HepG2 (cell line): ENCODE data around the gene APBB2. TPM values are rescaled to one million over a fixed set of nuclear protein-coding genes. Genes with fewer than 3 reads are reported as not detected.

ENCODE experiments used
- ATAC-seq: fragments of 200-7000 bp; cut with Tn5 transposase; 3 replicates; pipeline ENCODE4 v1.9.1; 2020; ENCODE audit warnings: mild to moderate bottlenecking, moderate library complexity
- BruUV-seq: library from RNA; stranded (reverse); fragments of 400-500 nt; replicated peaks from 2 replicates; lab custom pipeline; 2021; lab: Mats Ljungman, UMichigan
- CTCF ChIA-PET: fragments of 300-600 bp; formaldehyde crosslinking; extraction: SDS; loops from one replicate; lab custom pipeline; 2021; ENCODE audit warnings: low total read pairs, inconsistent platforms, low intra/inter-chr PET ratio; lab: Yijun Ruan, JAX
- POLR2A ChIA-PET: fragments of 350-600 bp; sonication (Branson Sonifier 250); formaldehyde crosslinking; loops from one replicate; lab custom pipeline; 2020; ENCODE audit warnings: antibody characterized with exemption, inconsistent platforms; lab: Yijun Ruan, JAX
- DNase-seq: peaks from one replicate; pipeline ENCODE4 v3.0.0-alpha.2; 2015; ENCODE audit warnings: low spot score
- FAIRE-seq: peaks from 3 replicates; lab custom pipeline; 2011; peaks lifted over from hg19 to GRCh38; lab: Jason Lieb, UNC
- H2AFZ ChIP-seq: one replicate; pipeline ENCODE4 v1.6.1; 2011; ENCODE audit warnings: low read length, inconsistent platforms
- H3K27ac ChIP-seq: fragments of 300-600 bp; 3 replicates; pipeline ENCODE4 v1.8.0; 2011; ENCODE audit warnings: mixed run types, mild to moderate bottlenecking, mixed read lengths, low read length, inconsistent platforms; ENCODE audit not compliant: insufficient read depth; ENCODE audit errors: extremely low read length
- H3K27me3 ChIP-seq, 2 experiments: fragments of 200-600 bp in 1 of 2; 2 replicates in 1 of 2; 3 replicates in 1 of 2; pipeline versions ENCODE4 v1.6.0 to v1.8.0; 2011; ENCODE audit warnings: low read length in 2 of 2, mild to moderate bottlenecking in 2 of 2, moderate library complexity in 2 of 2, inconsistent platforms in 1 of 2; ENCODE audit not compliant: insufficient read depth in 2 of 2, control insufficient read depth in 1 of 2
- H3K36me3 ChIP-seq, 2 experiments: fragments of 200-600 bp in 1 of 2; replicated peaks in 1 of 2; 2 replicates in 1 of 2; 3 replicates in 1 of 2; pipeline versions ENCODE4 v1.5.1 to v1.8.0; 2011; ENCODE audit warnings: low read length in 2 of 2, inconsistent platforms in 1 of 2; ENCODE audit not compliant: insufficient read depth in 2 of 2, control insufficient read depth in 1 of 2
- H3K4me1 ChIP-seq: 2 replicates; pipeline ENCODE4 v1.5.1; 2012; ENCODE audit warnings: low read length, inconsistent platforms; ENCODE audit not compliant: insufficient read depth
- H3K4me2 ChIP-seq: 2 replicates; pipeline ENCODE4 v1.6.0; 2011; ENCODE audit warnings: low read depth, low read length, inconsistent platforms
- H3K4me3 ChIP-seq, 3 experiments: fragments of 200-600 bp in 1 of 3; sonication (generic), shearing (Covaris generic) in 1 of 3; replicated peaks in 1 of 3; 2 replicates each; pipeline ENCODE4 v1.5.1; 2011 to 2016; ENCODE audit warnings: low read length in 3 of 3, inconsistent platforms in 2 of 3, low read depth in 2 of 3, mild to moderate bottlenecking in 2 of 3, control low read depth in 1 of 3, mixed read lengths in 1 of 3; ENCODE audit not compliant: insufficient read depth in 1 of 3
- H3K79me2 ChIP-seq: one replicate; pipeline ENCODE4 v1.6.1; 2011; ENCODE audit warnings: low read length, inconsistent platforms; ENCODE audit not compliant: insufficient read depth
- H3K9ac ChIP-seq: 2 replicates; pipeline ENCODE4 v1.6.0; 2011; ENCODE audit warnings: mild to moderate bottlenecking, low read depth, low read length, inconsistent platforms; ENCODE audit not compliant: insufficient read depth
- H3K9me3 ChIP-seq: 2 replicates; pipeline ENCODE4 v1.5.1; 2012; ENCODE audit warnings: mild to moderate bottlenecking, low read length
- H4K20me1 ChIP-seq: 2 replicates; pipeline ENCODE4 v1.6.0; 2011; ENCODE audit warnings: inconsistent platforms, mild to moderate bottlenecking, low read length, moderate library complexity; ENCODE audit not compliant: insufficient read depth
- HES4 ChIP-seq: sonication (generic); formaldehyde crosslinking; IDR thresholded peaks from 2 replicates; pipeline ENCODE4 v1.9.0; 2021; ENCODE audit warnings: mild to moderate bottlenecking, missing genetic modification reagents, borderline replicate concordance
- KMT2A ChIP-seq: sonication (generic); formaldehyde crosslinking; IDR thresholded peaks from 2 replicates; pipeline ENCODE4 v1.4.0; 2020; ENCODE audit warnings: missing genetic modification reagents
- MTA3 ChIP-seq: sonication (generic); formaldehyde crosslinking; IDR thresholded peaks from 2 replicates; pipeline ENCODE4 v1.4.0; 2020; ENCODE audit warnings: missing genetic modification reagents
- PRDM10 ChIP-seq: sonication (generic); formaldehyde crosslinking; IDR thresholded peaks from 2 replicates; pipeline ENCODE4 v1.4.0; 2020; ENCODE audit warnings: low read depth, missing genetic modification reagents
- SIX1 ChIP-seq: sonication (generic); formaldehyde crosslinking; IDR thresholded peaks from 2 replicates; pipeline ENCODE4 v1.4.0; 2020; ENCODE audit warnings: missing genetic modification reagents, borderline replicate concordance
- SMARCE1 ChIP-seq: fragments of 450-650 bp; IDR thresholded peaks from 2 replicates; pipeline ENCODE4 v1.6.1; 2017; ENCODE audit warnings: borderline replicate concordance
- U2AF1 ChIP-seq: fragments of 200-400 bp; formaldehyde crosslinking; optimal IDR thresholded peaks from 2 replicates; pipeline ENCODE3; 2017; ENCODE audit warnings: mild to moderate bottlenecking, low read depth, low read length
- ZBTB7B ChIP-seq: sonication (generic); formaldehyde crosslinking; IDR thresholded peaks from 2 replicates; pipeline ENCODE4 v1.4.0; 2020; ENCODE audit warnings: missing genetic modification reagents
- ZNF292 ChIP-seq: sonication (generic); formaldehyde crosslinking; IDR thresholded peaks from 2 replicates; pipeline ENCODE4 v1.8.1; 2022; ENCODE audit warnings: mild to moderate bottlenecking, low read depth, missing genetic modification reagents, borderline replicate concordance
- ZNF367 ChIP-seq: sonication (generic); formaldehyde crosslinking; IDR thresholded peaks from 2 replicates; pipeline ENCODE4 v1.4.0; 2020; ENCODE audit warnings: missing genetic modification reagents, borderline replicate concordance
- WGBS: methylation state at CpG from one replicate; pipeline ENCODE4 v1.1.6; 2017; ENCODE audit warnings: low lambda C conversion rate; 5-methylcytosine and 5-hydroxymethylcytosine counted together
- in situ Hi-C: cut with HindIII; loops from 2 replicates; pipeline ENCODE4 v1.10.0; 2017; ENCODE audit warnings: low pct_unique_long_range_greater_than_20kb; ENCODE audit not compliant: extremely low pct_ligation_motif_present
- intact Hi-C: fragments of 100-400 bp; cut with micrococcal nuclease; formaldehyde crosslinking; loops from one replicate; pipeline ENCODE4 v1.10.0; 2022; ENCODE audit not compliant: unreplicated experiment
- polyA plus RNA-seq, 8 experiments: library from polyadenylated mRNA; depleted of rRNA in 3 of 8; stranded (reverse) in 7 of 8; unstranded in 1 of 8; fragments of >200 nt; fragmentation: Illumina TruSeq in 4 of 8; extraction: Trizol in 4 of 8; gene quantifications; 2 replicates each; pipeline versions ENCODE4 v1.2.1 to v1.2.3, GENCODE V29; 2011 to 2016; ENCODE audit warnings: low read depth in 4 of 8, missing spikeins in 1 of 8, mixed read lengths in 1 of 8; ENCODE audit not compliant: insufficient read depth in 1 of 8
- total RNA-seq, 5 experiments: library from RNA; depleted of rRNA; stranded (reverse); fragments of >200 nt; fragmentation: Illumina TruSeq; extraction: Trizol; gene quantifications; 2 replicates each; pipeline ENCODE4 v1.2.3, GENCODE V29; 2016; ENCODE audit warnings: low read depth in 1 of 5
- TF ChIP-seq, protein P1 (sequence below), 2 experiments: IDR thresholded peaks; 2 replicates each; pipeline ENCODE4 v1.6.1; 2011 to 2012; ENCODE audit warnings: low read length in 2 of 2, borderline replicate concordance in 1 of 2, low read depth in 1 of 2, mild to moderate bottlenecking in 1 of 2, moderate library complexity in 1 of 2

APBB2 gene
- total and polyA plus RNA-seq, 2 of the 13 experiments (the other 11 are each of a cell fraction or from before 2014, with no cell fraction given), result 11.7 to 17.0 TPM

DNA sequence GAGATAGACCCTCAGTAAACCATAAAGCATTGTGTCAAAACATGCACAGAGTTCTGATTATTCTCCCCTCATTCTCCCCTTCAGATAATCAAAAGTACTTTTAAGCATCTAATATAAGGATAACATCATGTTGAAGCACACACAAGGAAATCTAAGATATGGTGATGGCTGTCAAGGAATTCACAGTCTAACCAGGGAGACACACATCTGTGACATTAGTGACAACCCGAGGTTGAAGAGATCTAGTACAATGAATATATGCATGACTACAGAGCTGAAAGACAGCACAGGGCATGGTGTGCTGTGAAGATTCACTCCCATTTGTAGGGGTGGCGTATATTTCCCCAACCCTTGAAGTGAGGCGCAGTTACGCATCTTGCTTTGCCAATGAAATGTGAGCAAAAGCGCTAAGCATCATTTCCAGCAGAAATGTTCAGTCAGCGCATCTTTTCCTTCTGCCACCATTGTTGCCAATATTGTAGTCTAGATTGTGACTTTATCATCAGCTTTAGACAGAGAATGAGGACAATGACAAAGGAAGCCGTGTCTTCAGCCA lies 342.6 kb downstream of the APBB2 start:
- Histone ChIP-seq H3K9ac (no peak overlapping the region), H3K27me3 (no peaks in the 10 kb centered on the region), H3K4me2 (no peak overlapping the region), H3K9me3 (no peaks in the 10 kb centered on the region), H3K36me3 (no peaks in the 10 kb centered on the region; a peak in 1 of 5 replicates), H3K27ac (no peak overlapping the region), H3K4me3 (no peak overlapping the region), H3K79me2 (no peaks in the 10 kb centered on the region), H4K20me1 (no peaks in the 10 kb centered on the region), H3K4me1 (no peaks in the 10 kb centered on the region), H2AFZ (no peak overlapping the region)
- DNase-seq (no peak), ATAC-seq (no peak)
- ChIA-PET POLR2A (no interaction called here), CTCF (no interaction called here)
- in situ Hi-C loops (no loop called here), intact Hi-C loops (no loop called here)
- no TSS peak for BruUV-seq
- WGBS, result over 99% methylated on average over 7 of the region's 7 CpGs
- TF ChIP-seq ZBTB7B (CRISPR knock-in tag) (no peak), ZNF367 (CRISPR knock-in tag) (no peak)
- TF ChIP-seq, protein P1, sequence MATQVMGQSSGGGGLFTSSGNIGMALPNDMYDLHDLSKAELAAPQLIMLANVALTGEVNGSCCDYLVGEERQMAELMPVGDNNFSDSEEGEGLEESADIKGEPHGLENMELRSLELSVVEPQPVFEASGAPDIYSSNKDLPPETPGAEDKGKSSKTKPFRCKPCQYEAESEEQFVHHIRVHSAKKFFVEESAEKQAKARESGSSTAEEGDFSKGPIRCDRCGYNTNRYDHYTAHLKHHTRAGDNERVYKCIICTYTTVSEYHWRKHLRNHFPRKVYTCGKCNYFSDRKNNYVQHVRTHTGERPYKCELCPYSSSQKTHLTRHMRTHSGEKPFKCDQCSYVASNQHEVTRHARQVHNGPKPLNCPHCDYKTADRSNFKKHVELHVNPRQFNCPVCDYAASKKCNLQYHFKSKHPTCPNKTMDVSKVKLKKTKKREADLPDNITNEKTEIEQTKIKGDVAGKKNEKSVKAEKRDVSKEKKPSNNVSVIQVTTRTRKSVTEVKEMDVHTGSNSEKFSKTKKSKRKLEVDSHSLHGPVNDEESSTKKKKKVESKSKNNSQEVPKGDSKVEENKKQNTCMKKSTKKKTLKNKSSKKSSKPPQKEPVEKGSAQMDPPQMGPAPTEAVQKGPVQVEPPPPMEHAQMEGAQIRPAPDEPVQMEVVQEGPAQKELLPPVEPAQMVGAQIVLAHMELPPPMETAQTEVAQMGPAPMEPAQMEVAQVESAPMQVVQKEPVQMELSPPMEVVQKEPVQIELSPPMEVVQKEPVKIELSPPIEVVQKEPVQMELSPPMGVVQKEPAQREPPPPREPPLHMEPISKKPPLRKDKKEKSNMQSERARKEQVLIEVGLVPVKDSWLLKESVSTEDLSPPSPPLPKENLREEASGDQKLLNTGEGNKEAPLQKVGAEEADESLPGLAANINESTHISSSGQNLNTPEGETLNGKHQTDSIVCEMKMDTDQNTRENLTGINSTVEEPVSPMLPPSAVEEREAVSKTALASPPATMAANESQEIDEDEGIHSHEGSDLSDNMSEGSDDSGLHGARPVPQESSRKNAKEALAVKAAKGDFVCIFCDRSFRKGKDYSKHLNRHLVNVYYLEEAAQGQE (IDR thresholded peaks at IDR 0.05; ENCODE audit: borderline replicate concordance in 1 of 2, low read depth in 1 of 2, low read length in 2 of 2), result no peak
- TF ChIP-seq, all 625 proteins: peak for 0
- no peak for FAIRE-seq

DNA sequence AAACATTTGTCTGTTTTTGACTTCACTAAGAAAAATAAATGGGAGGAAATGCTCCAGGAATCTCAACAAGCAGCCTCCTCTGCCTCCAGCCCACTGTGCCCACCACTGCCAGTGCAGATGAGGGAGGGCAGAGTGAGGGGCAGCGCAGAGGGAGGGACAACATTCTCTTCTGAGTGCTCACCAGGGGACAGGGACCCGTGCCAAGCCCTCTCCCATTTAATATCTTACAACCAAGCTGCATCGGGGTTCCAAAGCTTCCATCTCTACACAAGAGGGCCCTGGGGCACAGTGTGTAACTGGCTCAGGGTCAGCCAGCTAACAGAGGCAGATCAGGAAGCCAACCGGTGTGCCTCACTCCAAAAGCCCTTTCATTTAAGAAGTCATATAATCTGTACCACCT lies 344.2 kb downstream of the APBB2 start:
- ChIA-PET CTCF (no interaction called here), POLR2A (no interaction called here)
- no TSS peak for BruUV-seq
- H3K9ac ChIP-seq, result no peak overlapping the region
- no peaks in the 10 kb centered on the region; a peak in 1 of 5 replicates for H3K36me3 ChIP-seq
- H3K9me3 ChIP-seq, result no peaks in the 10 kb centered on the region
- H3K4me1 ChIP-seq, result no peaks in the 10 kb centered on the region
- no peaks in the 10 kb centered on the region for H4K20me1 ChIP-seq
- no peak overlapping the region for H2AFZ ChIP-seq
- no peak overlapping the region for H3K27ac ChIP-seq
- no peak for FAIRE-seq
- no peak for ATAC-seq
- H3K79me2 ChIP-seq, result no peaks in the 10 kb centered on the region
- no peaks in the 10 kb centered on the region for H3K27me3 ChIP-seq
- WGBS, result 100% methylated on average over 4 of the region's 4 CpGs
- no peak for DNase-seq
- intact Hi-C loops (no loop called here), in situ Hi-C loops (no loop called here)
- no peak overlapping the region for H3K4me2 ChIP-seq
- no peak overlapping the region for H3K4me3 ChIP-seq
- TF ChIP-seq KMT2A (CRISPR knock-in tag) (no peak), PRDM10 (CRISPR knock-in tag) (no peak), SMARCE1 (no peak), U2AF1 (no peak), SIX1 (CRISPR knock-in tag) (no peak), HES4 (CRISPR knock-in tag) (no peak), MTA3 (CRISPR knock-in tag) (no peak), ZNF292 (CRISPR knock-in tag) (no peak)
